GM19463 (cell line): ENCODE results near the gene CD38.
"Not testable (repeated sequence)": the region's sequence is repeated elsewhere in the genome, so short reads cannot be mapped to it uniquely, and the experiment has no call there.

ENCODE experiments used
- ATAC-seq: cut with Tn5 transposase; IDR thresholded peaks from one replicate; pipeline ENCODE4 v1.9.1; 2021; ENCODE audit warnings: mild to moderate bottlenecking, moderate library complexity; ENCODE audit not compliant: unreplicated experiment

The CD38 gene

DNA sequence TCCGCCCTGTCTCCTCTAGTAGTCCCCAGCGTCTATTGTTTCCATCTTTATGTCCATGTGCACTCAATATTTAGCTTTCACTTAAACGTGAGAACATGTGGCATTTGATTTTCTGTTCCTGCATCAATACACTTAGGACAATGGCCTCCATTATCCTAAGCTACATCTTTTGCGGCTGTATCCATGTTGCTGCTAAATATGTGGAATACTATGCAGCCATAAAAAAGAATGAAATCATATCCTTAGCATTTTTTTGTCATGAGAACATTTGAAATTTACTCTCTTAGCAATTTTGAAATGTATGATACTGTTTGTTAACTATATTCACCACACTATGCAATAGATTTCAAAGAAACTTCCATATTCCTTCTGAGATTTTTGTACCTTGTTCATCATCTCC is 19.8 kb upstream of the CD38 start:
- ATAC-seq = no peak

DNA sequence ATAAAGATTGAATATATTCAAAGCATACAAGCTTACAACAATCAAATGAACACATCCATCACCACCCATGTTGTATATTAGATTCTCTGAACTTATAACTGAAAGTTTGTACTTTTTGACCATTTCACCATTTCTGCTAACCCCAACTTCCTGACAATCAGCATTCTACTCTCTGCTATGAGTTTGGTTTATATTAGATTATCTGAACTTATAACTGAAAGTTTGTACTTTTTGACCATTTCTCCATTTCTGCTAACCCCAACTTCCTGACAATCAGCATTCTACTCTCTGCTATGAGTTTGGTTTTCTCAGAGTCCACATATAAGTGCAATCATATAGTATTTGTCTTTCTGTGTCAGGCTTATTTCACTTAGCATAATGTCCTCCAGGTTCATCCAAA is 15.7 kb upstream of the CD38 start:
- not testable (repeated sequence) for ATAC-seq

DNA sequence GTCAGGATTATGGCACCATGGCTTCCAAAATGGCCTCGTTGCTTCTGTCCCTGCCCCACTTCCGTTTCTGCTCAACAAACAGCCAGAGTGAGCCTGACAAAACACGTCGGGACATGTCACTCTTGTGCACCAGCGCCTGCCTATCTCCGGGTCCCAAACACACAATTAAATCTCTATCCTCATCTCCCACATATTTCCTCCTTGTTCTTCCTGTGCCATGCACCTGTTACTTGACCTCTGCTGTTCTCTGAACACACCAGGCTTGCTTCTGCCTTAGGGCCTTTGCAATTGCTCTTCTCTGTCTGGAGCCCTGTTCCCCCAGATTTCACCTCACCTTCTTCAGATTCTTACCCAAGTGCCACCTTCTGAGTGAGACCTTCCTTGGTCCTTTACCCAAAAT is 12.7 kb upstream of the CD38 start:
- ATAC-seq = no peak

DNA sequence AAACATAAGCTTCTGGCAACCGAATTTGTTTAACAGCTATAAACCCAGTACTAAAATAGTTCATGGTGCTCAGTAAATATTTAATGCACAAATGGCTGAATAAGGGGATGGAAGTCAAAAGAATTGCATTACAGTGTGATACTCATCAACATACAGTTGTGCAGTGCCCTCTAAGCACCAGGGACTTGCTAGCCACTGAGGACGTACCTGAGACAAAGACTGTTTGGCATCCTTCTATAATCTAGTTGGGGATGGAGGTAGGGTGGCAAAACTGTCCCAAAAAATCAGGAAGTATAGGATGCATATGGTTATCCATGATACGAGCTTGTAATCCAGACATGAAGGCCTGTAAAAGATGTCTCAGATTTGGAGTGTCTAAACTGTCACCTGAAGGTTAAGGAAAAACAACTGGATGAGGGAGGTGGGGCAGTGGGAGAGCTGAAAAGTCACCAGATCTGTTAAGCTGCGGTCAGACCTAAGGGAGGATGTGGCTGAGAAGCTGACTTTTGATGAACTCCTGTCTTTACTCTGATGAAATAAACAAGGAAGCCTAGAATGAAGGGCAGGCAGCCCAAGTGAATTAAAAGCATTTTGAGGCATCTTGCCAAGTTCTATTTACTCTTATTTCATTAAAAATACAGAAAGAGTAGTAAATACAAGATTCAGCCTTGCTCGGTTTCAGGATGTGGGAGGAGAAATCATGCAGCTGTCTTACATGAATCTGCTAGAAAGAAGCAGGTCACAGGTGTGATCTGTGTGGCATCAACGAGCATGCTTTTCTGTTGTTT is 12.0 kb upstream of the CD38 start:
- ATAC-seq = peak; percentile 78

DNA sequence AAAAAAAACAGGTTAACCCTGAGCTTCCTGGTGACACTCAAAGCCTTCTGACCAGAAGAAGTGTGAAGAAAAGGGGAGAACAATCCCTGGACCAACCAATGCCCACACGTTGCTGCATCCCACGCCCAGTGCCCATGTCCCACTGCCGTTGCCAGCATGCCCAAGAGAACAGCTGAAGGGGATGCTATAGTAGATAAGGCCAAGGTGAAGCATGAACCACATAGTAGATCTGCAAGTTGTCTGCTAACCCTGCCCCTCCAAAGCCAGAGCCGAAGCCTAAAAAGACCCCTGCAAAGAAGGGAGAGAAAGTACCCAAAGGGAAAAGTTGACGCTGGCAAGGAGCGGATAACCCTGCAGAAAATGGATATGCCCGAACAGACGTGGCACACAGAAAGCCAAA is 11.3 kb upstream of the CD38 start:
- no peak for ATAC-seq

DNA sequence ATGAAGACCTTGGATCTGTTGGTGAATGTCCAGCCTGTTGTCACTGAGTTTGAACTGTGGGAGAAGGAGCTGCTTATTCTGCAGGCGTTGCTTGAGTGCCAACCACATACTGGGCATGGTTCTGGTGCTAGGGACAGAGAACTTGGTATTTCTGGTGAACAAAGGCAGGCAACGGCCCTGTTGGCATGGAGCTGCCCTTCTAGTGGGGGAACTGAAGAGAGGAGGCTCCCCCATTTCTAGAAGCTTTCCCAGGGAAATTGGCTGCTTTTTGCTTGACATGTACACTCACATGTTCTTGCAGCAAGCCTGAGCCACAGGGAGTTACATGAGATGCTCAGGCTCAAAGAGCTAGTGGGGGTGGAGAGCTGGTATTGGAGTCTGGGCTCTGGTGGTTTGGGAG is 8.9 kb upstream of the CD38 start:
- ATAC-seq = no peak

DNA sequence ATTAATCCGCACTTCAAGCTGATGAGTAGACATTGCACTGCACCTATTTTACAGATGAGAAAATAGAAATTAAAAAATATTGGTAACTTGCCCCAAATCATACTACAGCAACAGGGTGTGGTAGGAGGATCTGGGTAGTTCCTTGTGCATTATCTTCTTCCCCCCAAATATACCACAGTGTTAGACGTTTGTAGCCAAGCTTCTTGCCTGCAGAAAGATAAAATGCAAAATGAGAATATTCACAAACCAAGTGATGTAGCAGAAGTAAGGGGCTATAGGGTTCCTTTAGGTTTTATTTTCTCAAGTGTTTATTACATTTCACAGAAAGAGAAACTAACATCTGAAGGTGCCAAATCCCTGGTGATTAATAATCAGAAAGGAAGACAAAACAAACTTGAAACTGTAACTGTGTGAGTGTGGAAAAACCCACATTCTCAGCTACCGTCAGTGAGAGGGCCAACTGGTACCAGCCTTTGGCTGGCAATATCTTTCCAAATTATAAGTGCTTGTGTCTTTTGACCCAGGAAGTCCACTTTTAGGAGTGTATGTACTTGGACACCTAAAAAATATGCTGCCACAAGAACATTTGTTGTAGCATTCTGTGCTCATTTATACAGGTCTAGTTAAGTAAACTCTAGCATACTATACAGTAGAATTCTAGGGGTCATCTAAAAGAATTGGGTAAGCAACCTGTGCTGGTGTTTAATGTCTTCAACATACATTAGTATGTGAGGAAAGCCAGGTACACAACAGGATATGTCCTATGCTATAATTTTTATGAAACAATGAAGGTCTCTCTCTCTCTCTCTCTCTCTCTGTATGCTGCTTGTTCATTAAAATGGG is 6.7 kb upstream of the CD38 start:
- peak; percentile 88 for ATAC-seq

DNA sequence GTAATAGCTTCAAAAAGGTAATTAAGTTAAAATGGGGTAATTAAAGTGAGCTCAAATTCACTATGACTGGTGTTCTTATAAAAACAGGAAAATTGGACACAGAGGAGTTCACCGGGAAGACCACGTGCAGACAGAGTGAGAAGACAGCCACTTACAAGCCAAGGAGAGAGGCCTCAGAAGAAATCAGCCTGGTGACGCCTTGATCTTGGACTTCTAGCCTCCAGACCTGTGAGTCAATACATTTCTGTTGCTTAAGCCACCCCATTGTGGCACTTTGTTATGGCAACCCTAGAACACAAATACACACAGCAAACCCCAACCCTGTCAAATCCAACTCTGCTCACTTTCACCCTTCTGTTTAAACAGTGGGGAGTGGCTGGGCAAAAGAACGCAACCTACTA is 4.1 kb upstream of the CD38 start:
- no peak for ATAC-seq

DNA sequence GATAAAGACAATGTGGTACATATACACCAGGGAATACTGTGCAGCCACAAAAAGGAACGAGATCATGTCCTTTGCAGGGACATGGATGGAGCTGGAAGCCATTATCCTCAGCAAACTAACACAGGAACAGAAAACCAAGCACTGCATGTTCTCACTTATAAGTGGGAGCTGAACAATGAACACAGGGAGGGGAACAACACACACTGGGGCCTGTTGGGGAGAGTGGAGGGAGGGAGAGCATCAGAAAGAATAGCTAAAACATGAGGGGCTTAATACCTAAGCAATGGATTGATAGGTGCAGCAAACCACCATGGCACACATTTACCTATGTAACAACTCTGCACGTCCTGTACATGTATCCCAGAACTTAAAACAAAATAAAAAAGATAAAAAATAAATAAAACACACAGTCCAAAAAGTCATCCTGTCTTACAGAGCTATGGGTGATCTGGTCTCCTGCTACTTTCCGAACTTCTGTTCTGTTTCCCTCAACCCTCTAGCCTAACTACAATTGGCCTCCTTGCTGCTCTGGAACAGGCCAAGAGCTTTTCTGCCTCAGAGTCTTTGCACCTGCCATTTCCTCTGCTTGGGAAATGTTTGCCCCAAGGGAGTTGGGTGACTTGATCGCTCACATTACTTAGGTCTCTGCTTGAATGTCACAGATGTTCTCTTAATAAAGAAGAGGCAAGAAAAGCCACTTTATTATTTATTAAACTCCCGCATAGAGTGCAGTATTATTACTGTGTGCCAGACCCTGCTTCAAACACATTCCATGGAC is 1.1 kb upstream of the CD38 start:
- no peak for ATAC-seq

DNA sequence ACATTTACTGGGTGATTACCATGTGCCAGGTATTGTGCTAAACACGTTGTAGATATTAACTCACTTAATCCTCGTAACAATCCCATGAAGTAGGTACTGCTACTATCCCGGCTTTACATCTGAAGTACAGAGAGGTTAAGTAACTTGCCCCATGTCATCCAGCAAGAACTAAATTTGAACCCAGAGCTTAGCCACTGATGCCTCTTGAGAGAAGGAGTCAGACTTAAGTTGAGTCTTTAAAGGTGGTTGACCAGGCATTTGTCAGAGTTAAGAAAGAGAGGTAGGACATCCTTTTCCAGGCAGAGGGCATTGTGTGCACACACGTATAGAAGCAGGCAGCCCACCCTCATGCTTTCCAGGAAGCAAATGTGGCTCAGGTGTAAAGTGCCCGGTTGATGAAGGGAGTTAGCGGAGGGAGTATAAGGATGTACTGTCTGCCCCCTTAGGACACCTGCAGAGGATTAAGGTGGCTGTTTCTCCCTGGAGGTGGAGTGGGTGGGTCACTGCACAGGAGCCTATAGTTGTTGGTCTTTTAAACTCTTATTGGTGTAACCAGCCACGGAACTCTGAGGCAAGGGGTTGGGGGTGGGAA is 335 bp upstream of the CD38 start:
- ATAC-seq = no peak

DNA sequence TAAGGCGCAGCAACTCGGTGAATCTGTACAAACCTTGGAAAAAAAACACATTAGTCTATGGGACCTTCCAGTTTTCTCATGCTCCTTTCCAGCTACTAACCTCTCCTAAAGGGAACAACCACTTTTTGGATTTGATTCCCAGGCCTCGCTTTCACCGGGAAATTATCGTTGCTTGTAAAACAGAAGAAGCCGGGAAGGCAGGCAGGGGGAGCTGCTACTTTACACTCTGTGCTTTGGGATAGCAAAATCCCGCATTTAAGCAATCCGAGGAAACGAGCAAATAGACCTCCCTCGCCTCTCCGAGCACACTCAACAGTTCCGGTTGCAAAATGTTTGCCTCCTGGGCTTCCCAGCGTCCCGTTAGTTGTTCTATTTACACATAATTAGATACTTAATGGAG is 1.2 kb downstream of the CD38 start:
- no peak for ATAC-seq

DNA sequence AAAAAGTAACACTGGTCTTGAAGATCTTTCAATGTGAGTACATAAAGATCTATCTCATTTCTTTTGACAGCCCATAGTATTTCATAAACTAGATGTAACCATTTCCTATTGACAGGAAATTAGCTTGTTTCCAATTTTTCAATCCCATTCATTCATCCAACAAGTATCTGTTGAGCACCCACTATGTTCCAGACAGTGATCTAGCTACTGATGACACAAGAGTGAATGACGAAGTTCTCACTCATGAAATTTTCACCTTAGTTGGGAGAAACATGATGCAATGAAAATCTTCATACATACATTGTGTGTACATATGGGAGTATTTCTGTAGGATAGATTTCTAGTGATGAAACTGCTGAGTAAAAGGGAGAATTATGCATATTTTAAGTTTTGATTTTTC is 1.7 kb downstream of the CD38 start:
- ATAC-seq = no peak

DNA sequence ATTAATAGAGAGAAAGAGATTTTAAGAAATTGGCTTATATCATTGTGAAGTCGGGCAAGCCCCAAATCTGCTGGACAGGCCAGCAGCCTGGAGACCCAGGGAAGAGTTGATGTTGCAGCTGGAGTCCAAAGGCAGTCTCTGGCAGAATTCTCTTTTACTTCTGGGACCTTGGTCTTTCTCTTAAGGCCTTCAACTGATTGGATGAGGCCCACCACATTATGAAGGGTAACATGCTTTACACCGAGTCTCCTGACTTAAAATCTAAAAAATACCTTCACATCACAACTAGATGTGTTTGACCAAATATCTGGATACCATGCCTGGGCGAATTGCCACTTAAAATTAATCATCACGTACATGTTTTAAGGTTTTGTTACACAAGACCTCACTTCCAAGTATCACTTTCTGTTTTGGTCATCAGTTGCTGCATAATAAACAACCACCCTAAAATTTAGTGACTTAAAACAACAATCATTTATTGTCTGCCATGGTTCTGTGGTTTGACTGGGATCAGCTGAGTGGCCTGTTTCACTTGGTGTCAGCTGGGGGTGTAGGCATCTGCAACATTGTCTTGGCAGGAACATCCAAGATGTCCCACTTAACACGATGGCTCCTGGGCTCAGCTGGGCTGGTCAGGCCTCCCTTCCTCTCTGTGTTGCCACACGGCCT is 3.4 kb downstream of the CD38 start:
- ATAC-seq = peak; percentile 30

DNA sequence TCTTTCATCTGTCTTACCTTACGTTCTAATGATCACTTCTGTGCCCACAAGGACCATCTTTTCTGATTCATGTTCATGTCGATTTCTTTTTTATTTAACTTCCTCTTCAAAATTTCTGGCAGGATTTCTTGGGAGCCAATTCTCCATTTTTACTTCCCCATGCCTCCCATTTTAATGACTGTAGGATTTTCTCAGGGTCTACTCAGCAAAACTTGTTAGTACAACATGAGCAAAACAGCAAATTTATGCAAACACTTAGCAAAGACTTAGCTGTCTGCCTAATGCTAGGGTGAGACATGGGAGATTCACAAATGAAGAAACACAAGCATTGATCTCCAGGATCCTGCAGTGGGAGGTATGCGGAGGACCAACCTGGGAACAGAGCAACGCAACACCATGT is 5.5 kb downstream of the CD38 start:
- no peak for ATAC-seq

DNA sequence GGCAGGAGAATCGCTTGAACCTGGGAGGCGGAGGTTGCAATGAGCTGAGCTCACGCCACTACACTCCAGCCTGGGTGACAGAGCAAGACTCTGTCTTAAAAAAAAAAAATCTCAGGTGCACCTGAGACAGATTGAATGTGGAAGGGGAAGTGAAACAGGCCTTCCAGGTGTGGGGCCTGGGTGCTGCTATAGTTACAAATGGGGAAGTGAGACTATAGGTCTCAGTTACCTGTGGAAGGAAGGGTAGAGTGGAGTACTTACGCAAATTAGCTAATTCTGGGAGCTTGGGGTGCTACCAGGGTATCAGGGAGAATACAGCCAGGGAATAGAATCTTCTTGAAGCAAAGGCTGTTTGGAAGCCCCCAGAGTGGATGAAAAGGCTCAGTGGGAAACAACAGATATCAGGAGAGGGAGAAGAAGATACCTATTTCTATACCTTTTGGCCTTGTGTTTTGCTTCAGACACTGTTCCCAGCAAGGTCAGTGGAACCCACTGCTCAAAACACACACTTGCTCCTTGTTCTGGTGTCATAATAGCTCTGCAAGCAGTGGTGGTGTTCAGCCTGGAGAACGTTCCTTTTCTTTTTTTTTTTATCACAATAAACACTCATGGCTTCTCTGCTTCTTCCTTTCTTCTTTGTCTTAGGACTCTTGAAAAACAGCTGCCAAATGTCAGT is 7.0 kb downstream of the CD38 start:
- ATAC-seq = peak; percentile 63

DNA sequence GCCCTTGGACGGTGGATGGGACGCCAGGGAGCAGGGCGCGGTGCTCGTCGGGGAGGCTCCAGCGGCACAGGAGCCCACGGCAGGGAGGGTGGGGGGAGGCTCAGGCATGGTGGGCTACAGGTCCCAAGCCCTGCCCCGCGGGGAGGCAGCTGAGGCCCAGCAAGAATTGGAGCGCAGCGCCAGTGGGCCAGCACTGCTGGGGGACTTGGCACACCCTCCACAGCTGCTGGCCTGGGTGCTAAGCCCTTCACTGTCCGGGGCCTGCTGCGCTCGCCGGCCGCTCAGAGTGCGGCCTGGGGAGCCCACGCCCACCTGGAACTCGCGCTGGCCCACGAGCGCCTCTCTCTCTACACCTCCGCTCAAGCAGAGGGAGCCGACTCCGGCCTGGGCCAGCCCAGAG is 8.6 kb downstream of the CD38 start:
- no peak for ATAC-seq

DNA sequence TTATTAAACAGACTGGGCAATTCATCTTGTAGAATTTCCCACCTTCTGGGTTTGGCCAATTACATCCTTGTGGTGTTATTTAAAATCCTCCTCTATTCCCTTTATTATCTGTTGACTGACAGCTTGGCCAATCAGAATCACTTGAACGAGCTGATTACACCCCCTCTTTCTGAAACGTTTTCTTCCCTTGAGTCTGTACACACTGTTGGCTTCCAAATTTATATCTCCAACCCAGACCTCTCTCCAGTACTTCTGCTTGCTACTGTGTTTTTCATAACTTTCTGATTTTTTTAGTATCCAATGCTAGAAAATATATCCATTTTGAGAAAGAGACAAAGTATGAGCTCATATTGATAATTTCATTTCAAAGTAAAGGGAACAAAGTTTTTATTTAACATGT is 14.8 kb downstream of the CD38 start:
- ATAC-seq = no peak

DNA sequence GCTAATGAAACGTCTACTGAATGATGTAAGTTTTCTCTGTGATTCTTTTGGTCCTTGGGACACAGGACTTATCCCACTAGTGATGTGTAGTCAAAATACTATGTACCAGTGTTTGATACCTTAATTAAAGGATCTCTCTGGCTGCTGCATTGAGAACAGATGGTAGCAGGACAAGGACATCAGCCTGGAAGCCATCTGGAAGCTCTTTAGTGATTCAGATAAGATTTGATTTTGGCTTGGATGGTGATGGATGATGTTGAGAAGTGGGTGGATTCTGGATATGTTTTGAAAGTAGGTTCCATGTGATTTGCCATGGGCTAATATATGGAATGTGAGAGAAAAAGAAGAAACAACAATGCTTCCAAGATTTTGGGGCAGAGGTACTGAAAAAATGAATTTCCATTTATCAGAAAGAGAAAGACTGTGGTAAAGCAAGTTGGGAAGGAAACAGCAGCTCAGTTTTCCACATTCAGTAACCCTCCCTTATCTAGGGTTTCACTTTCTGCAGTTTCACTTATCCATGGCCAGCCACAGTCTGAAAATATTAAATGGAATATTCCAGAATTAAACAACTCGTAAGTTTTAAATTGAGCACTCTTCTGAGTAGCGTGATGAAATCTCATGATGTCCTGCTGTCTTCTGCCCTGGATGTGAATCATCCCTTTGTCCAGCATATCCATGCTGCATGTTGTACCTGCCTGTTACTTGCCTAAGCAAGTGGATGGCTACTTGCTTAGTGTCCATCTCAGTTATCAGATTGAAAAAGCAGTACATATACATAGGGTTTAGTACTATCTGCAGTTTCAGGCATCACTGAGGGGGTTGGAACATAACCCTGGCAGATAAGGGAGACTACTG is 15.6 kb downstream of the CD38 start:
- no peak for ATAC-seq

DNA sequence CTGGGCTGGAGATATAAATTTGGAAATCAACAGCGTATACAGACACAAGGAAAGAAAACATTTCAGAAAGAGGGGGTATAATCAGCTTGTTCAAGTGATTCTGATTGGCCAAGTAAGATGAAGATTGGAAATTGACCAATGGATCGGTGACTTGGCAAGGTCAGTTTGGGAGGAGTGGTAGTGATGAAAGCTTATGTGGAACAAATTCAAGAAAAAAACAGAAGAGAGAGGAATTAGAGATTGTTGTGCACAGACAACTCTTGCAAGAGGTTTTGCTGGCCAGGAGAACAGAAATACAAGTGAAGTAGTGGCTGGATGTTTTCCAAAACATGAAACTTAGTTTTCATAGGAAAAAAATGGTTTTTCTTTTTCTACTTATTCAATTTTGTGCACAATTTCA is 16.3 kb downstream of the CD38 start:
- no peak for ATAC-seq
